ENCODE results near the gene TDRD9. TPM values are rescaled to one million over a fixed set of nuclear protein-coding genes. Genes with fewer than 3 reads are reported as not detected.

Gene TDRD9
- total RNA-seq, 6 experiments from 2014 or later = 0.31 to 0.86 (median 0.43) TPM; not detected in 1

DNA sequence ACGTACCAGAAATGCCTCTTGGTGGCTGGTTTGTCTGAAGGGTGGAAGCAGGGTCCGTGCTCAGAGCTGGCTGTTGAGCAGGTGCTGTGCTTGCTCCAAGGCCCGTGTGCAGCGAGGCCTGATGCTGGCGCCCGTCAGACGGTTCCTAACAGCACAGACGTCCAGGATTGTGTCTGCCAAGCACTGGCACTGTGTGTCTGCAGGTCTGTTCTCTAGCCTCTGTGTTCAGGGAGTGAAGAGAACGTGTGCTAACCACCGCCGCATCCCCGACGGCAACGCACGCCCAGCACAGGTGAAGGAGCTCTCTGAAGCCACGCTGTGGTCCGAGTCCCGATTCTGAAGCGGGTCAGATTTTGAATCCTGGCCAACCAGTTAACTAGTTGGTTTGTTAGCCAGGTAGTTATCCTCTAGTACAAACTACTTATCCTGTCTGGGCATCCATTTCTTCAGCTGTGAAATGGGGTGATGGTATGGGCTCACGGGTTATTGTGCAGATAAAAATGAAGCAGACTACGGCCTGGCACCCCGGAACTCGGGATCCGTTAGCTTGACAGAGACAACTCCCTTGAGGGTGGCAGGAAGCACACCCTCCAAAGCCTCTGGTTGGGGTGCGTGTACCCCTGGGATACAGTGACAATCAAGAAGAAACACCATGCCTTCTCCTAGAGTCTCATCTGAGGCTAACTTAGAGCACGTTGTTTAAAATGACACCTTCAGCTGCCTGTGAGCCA is 18.6 kb upstream of the TDRD9 start:
- DNase-seq (peak in 2 of 3 donors; percentile 10 to 46), ATAC-seq (no peak)
- intact Hi-C loops (cut with DNase I) = loop anchor here (5.0 to 10.0 kb wide), 2 partner anchors 102 to 105 kb away; no protein-coding TSS in a partner anchor
- Histone ChIP-seq H3K36me3 (peaks cover 0 to 34% (median 10%) of the 10 kb centered on the region in 4 donors), H3K27me3 (no peaks in the 10 kb centered on the region), H3K9me3 (no peaks in the 10 kb centered on the region), H3K4me1 (peaks cover 0 to 11% (median 3%) of the 10 kb centered on the region in 4 donors), H3K27ac (no peak overlapping the region), H3K4me3 (no peak overlapping the region)
- WGBS (ENCODE audit: insufficient coverage, low coverage, low lambda C conversion rate, missing lambda C conversion rate) = 64% methylated on average over 14 of the region's 26 CpGs
- TF ChIP-seq, protein P1, sequence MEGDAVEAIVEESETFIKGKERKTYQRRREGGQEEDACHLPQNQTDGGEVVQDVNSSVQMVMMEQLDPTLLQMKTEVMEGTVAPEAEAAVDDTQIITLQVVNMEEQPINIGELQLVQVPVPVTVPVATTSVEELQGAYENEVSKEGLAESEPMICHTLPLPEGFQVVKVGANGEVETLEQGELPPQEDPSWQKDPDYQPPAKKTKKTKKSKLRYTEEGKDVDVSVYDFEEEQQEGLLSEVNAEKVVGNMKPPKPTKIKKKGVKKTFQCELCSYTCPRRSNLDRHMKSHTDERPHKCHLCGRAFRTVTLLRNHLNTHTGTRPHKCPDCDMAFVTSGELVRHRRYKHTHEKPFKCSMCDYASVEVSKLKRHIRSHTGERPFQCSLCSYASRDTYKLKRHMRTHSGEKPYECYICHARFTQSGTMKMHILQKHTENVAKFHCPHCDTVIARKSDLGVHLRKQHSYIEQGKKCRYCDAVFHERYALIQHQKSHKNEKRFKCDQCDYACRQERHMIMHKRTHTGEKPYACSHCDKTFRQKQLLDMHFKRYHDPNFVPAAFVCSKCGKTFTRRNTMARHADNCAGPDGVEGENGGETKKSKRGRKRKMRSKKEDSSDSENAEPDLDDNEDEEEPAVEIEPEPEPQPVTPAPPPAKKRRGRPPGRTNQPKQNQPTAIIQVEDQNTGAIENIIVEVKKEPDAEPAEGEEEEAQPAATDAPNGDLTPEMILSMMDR (IDR thresholded peaks at IDR 0.05) = no peak
- no peak for TF ChIP-seq POLR2A (IDR thresholded peaks at IDR 0.05)

DNA sequence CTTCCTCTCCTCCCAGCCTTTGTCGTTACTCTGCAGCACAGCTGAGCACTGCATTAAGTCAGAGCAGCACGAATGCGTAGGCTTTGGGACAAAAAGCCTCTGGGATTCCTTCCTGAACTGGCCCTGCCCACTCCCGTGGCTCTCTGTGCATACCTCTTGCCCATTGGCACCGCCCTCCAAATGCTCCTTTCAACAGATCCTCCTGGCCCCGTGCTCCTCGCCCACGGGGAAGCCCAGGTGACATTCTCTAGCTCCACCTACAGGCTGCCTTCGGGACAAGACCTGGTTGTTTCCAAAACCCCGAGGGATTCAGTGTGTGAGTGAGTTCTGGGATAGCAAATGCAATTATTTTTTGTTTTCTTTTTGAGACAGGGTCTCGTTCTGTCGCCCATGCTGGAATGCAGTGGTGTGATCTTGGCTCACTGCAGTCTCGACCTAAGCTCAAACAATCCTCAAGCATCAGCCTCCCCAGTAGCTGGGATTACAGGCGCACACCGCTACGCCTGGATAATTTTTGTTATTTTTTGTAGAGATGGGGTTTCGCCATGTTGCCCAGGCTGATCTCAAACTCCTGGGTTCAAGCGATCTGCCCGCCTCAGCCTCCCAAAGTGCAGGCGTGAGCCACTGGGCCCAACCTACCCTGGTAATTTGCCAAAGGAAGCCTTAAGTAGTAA is 17.9 kb upstream of the TDRD9 start:
- Histone ChIP-seq H3K4me1 (peaks cover 0 to 11% (median 3%) of the 10 kb centered on the region in 4 donors), H3K9me3 (no peaks in the 10 kb centered on the region), H3K4me3 (no peak overlapping the region), H3K27ac (no peak overlapping the region), H3K36me3 (peaks cover 0 to 38% (median 11%) of the 10 kb centered on the region in 4 donors), H3K27me3 (no peaks in the 10 kb centered on the region)
- intact Hi-C loops (cut with DNase I) = loop anchor here (5.0 to 10.0 kb wide), 2 partner anchors 103 to 106 kb away; no protein-coding TSS in a partner anchor
- WGBS (ENCODE audit: insufficient coverage, low coverage, low lambda C conversion rate, missing lambda C conversion rate) = 20% methylated on average over 19 of the region's 20 CpGs
- no peak for TF ChIP-seq POLR2A (IDR thresholded peaks at IDR 0.05)
- TF ChIP-seq, protein P1 (IDR thresholded peaks at IDR 0.05) = peak; percentile 81 to 89 (median 89)
- DNase-seq (peak; percentile 89 to 94 (median 90)), ATAC-seq (peak; percentile 99 to 100 (median 100))

DNA sequence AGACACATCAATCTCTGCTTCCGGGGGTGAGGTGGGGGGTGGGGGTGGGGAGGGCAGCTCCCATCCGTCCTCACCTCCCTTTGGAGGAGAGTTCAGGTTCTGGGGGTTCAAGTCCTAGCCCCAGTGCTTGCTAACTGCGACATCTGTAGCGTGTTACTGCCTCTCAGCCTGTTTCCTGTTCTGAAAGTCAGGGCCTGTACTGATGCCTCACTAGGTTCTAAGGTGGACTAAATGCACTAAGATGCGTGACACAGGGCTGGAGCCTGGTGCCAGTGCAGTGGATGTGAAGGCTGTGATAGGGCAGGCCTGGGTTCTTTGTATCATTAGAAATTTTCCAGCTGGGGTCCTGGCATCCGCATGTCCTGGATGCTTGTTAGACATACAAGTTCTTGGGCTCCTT is 17.3 kb upstream of the TDRD9 start:
- WGBS (ENCODE audit: insufficient coverage, low coverage, low lambda C conversion rate, missing lambda C conversion rate) = 60% methylated on average over 1 of the region's 6 CpGs
- Histone ChIP-seq H3K27me3 (no peaks in the 10 kb centered on the region), H3K4me3 (no peak overlapping the region), H3K36me3 (peaks cover 0 to 38% (median 11%) of the 10 kb centered on the region in 4 donors), H3K27ac (no peak overlapping the region), H3K9me3 (no peaks in the 10 kb centered on the region), H3K4me1 (peaks cover 0 to 11% (median 3%) of the 10 kb centered on the region in 4 donors)
- intact Hi-C loops (cut with DNase I) = loop anchor here (5.0 to 10.0 kb wide), 2 partner anchors 104 to 106 kb away; no protein-coding TSS in a partner anchor
- no peak for DNase-seq
- TF ChIP-seq POLR2A (IDR thresholded peaks at IDR 0.05) = no peak
- TF ChIP-seq, protein P1 (IDR thresholded peaks at IDR 0.05) = no peak
- no peak for ATAC-seq

DNA sequence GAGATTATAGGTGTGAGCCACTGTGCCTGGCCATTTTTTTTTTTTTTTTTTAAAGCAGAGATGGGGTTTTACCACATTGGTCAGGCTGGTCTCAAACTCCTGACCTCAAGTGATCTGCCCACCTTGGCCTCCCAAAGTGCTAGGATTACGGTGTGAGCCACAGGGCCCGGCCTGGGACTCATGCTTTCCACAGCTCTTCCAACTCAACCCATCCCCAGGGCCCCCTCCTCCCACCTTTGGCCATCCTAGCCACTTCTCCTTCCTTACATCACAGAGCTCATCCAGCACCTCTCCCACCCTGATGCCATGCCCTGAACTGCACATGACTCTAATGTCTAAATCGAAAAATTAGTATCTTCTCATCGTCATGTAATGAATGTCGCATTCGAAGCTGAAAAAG is 12.6 kb upstream of the TDRD9 start:
- Histone ChIP-seq H3K36me3 (peaks cover 0 to 47% (median 11%) of the 10 kb centered on the region in 4 donors), H3K4me3 (no peak overlapping the region), H3K27me3 (no peaks in the 10 kb centered on the region), H3K9me3 (no peaks in the 10 kb centered on the region), H3K4me1 (peaks cover 0 to 13% (median 5%) of the 10 kb centered on the region in 4 donors), H3K27ac (no peak overlapping the region)
- DNase-seq (no peak), ATAC-seq (no peak)
- intact Hi-C loops (cut with DNase I) = loop anchor here in 1 of 2 donors (10.0 kb wide), 1 partner anchor 111 kb away; no protein-coding TSS in a partner anchor
- TF ChIP-seq, protein P1 (IDR thresholded peaks at IDR 0.05) = no peak
- no peak for TF ChIP-seq POLR2A (IDR thresholded peaks at IDR 0.05)
- 87% methylated on average over 4 of the region's 6 CpGs for WGBS (ENCODE audit: insufficient coverage, low coverage, low lambda C conversion rate, missing lambda C conversion rate)
